TTC549 (cell line): ENCODE results near the gene PRKCSH.
"Not testable (repeated sequence)": the region's sequence is repeated elsewhere in the genome, so short reads cannot be mapped to it uniquely, and the experiment has no call there.

Experiments used
- FAIRE-seq: peaks from 2 replicates; lab custom pipeline; 2012; peaks lifted over from hg19 to GRCh38; lab: Jason Lieb, UNC

PRKCSH gene

DNA sequence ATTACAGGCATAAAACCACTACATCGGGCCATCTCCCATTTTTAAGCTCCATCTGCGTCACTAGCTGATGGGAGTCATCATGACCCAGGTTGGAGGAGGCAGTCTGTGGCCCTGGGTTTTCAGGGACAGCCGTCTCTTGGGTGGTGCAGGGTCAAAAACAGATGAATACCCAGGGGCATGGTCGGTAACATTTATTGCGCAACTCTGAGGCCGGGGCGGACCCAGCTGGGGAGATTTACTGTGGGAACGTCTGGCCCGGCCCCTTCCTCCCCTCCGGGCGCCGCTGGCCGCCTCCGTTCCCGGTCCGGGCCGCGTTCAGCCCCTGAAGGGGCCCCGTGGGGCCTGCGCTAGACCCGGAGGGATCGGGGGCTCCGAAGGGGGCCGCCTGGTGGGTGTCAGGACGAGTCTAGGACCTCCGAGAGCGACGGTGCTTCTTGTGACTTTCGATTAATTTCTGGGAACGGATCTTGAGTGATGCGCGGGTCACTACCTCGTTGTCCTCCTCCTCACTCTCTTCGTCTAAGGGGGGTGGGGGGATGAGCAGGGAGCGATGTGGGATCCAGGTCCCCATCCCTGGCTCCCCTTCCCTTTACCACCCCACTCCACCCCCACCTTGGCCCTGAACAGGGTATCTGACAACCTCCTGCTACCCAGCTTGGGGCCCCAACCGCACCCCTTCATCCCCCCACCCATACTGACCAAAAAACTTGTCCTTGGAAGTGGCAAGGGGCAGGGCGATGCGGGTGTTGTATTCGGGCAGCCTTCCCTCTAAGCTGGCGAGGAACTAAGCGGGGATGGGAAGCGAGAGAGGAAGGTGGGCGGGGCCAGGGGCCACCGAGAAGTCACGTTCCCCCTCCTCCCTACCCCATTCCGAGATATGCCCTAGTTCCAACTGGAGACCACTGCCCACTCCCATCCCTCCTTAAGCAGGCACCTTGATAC lies 14.7 kb upstream of the PRKCSH start:
- FAIRE-seq: no peak

DNA sequence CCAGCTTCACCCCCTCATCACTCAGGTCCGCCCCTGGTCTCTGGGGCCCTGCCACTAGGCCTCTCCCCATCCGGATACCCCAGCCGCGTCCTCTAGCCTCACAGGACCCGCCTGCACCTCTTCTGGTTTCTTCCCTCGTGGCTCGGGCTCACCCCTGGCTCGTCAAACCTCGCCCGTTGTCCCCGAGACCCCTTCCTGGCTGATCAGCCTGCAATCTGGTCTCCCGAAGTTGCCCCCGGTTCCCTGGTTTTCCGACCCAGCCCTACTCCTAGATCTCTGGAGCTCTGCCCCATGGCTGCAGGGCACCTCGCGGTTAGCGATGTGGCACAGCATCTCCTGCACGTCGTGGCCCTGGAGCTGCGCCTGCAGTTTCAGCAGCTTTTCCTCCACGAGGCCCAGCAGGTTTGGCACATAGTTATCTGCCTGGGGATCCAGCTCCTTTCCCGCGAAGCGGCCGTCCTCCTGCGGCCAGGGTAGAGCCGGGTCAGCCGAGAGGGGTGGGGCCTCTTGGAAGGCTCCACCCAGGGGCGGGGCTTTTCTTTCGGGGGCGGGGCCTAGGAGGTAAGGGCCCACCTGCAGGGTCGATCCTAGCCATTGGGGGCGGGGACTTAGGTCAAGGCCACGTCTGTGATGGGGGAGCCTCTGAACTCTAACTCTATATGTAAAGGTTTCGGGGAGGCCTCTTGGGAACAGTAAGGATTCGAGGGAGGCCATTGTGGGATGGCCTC lies 13.9 kb upstream of the PRKCSH start:
- no peak for FAIRE-seq

DNA sequence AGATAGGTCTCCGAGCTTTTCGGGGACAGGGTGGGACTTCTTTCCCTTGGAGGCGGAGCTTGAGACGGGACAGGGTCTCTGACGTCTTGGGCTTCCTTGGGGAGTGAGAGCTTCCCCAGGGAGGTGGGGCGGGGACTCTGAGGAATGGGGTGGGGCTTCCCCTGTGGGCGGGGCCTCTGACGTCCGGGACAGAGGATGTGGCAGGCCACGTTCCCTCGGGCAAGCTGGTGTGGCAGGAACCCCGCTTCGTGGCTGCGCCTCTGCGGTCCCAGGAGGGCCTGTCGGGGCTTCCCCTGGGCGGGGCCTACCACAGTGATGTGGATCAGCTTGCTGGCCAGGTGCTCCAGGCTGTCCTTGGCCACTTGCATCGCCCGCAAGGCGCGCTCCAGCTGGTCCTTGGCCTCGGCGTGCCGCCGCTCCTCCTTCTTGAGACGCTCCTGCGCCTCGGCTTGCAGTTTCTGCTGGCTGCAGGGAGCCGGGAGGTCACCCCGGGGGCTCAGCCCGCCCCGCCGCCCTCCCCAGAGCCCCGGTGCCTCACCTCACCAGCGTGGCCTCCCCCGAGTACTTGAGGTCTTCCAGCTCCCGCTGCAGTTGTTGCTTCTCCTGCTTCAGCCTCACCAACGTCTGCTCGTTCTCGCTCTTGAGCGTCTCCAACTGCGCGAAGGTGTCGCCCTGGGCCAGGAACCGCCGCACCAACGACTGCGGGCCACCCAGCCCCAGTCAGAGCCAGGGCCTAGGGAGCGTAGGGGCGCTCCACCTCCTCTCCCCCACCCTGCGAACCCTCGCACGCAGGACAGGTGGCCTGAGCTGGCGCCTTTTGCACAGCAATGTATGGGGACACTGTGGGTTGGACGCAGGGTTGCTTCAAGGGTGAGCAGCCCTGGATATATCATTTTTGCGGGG lies 13.0 kb upstream of the PRKCSH start:
- no peak for FAIRE-seq

DNA sequence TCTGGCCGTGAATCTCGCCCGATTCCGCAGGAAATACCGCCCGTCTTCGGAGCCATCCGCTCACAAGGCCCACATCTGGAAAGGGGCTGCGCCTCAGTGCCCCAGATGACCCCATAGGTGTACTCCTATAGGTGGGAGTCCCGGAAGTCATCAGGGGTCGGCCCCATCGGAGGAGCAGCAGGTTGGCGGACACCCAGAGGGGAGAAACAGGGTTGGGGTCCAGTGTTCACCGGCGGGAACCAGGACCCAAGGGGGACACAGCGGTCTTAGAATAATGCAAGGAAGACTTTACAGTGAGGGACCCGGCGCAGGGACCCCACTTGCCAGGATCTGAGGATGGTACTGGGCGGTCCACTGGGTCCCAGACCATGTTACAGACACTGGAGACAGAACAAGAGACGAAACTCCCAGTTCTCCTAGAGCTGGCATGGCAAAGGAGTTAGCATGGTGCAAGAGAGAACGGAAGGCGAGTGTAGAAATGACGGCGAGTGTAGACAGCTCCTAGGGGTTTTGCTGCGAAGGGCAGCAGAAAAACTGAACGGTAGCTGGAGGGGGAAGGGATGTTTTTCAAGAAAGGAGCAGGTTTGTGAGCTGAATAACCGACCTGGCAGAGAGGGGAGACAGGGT lies 12.2 kb upstream of the PRKCSH start:
- FAIRE-seq: no peak

DNA sequence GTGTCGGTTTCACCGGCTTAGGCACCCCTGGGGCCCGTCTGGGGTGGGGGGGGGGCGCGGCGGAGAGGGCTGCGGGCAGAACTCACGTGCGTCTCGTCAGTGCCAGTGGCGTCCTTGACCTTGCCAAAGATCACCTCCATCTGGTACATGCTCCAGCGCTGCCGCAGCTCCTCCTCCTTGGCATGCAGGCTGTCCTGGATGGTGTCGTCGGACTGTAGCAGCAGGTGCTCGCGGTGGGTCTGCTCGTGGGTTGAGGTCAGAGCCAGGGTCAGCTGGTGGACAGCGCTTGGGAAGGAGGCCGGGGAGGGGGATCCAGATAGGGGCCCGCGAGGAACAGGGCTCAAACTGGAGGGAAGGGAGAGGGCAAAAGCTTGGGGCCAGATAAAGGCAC lies 11.6 kb upstream of the PRKCSH start:
- FAIRE-seq: no peak

DNA sequence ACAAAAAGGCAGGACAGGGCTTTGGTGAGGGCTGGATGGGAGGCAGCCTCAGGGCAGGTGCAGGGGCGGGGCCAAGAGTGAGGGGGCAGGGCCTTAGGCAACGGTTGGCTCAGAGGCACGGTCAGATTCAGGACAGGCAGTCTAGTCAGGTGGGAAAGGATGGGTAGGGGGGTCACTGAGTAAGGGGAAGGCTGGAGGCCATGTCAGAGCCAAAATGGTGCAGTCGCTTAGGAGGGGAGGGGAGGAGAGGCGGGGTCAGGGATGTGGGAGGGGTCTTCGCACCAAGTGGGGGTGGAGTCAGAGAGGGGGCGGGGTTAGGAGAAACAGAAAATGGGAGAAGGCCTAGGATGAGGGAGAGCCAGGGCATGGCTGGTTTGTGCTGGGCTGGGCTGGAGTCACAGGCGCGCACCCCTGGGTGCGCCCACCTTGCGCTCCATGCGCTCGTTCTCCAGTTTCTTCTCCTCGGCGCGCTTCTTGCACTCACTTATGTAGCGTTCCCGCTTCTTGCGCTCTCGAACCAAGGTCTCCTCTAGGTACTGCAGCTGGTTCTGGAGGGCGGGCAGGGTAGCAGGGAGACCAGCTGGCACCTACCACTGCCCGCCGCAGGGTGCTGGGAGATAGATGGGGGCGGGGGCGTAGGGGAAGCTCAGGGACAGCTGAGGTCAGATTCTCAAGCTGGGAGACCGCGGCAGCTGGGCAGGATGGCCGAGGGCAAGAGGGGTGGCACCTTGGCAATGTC lies 9.5 kb upstream of the PRKCSH start:
- FAIRE-seq: no peak

DNA sequence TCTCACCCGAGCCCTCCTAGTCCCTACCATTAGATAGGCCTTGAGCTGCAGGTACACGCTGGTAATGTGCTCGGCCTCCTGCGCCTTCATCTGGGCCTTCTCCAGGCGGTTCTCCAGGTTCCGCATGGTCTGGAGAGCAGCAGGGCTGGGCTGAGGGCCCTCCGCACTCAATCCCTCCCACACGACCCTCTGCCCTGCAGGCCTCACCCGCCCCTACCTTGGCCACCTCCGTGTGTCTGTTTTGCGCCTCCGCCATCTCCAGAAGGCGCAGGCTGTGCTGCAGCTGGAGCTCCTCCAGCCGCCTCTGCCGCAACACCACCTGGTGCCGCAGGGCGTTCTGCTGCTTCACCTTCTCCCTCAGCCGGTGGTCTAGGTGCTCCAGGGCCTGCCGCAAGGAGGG lies 8.8 kb upstream of the PRKCSH start:
- FAIRE-seq: no peak

DNA sequence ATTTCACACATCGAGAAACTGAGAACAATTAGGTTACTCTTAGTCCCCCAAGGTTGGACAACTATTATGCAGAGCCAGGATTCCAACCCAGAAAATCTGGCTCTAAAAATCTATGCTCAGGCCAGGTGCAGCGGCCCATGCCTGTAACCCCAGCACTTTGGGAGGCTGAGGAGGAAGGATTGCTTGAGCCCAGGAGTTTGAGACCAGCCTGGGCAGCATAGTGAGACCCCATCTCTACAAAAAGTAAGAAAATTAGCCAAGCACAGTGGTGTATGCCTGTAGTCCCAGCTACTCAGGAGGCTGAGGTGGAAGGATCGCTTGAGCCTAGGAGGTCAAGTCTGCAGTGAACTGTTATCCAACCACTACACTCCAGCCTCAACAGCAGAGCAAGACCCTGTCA lies 1.9 kb upstream of the PRKCSH start:
- FAIRE-seq: not testable (repeated sequence)

DNA sequence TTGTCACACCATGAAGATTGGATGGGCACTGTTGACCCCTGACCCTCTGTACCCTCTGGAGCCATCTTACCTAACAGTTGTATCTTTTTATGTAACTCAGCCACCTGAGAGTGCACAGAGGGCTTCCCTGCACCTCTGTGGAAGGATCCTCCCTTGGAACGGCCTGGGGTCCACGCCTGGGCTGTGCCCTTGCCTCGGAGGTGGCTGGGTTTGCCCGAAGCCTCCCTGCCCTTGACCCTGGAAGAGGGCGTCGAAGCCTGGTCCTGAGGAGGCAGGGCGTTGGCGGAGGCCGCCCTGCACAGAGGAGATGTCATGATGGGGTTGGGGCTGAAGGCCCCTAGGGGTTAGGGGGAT lies 755 bp upstream of the PRKCSH start:
- FAIRE-seq: no peak

DNA sequence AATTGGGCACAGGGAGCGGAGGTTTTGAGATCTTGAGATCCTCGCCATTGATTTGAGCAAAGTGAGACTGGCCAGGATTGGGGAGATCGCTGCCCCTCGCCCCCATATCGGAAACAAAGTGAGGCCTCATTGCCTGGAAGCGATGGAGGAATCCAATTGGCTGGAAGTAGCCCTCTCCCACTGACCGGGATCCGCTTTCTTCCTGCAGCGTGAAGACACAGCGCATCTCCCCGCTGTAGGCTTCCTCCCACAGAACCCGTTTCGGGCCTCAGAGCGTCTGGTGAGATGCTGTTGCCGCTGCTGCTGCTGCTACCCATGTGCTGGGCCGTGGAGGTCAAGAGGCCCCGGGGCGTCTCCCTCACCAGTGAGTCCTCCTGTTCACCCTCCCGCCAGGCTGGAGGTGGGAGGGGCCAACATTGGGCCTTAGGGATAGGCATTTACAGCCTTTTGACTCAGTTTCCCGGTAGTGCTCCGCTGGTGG lies 438 bp downstream of the PRKCSH start:
- FAIRE-seq: no peak

DNA sequence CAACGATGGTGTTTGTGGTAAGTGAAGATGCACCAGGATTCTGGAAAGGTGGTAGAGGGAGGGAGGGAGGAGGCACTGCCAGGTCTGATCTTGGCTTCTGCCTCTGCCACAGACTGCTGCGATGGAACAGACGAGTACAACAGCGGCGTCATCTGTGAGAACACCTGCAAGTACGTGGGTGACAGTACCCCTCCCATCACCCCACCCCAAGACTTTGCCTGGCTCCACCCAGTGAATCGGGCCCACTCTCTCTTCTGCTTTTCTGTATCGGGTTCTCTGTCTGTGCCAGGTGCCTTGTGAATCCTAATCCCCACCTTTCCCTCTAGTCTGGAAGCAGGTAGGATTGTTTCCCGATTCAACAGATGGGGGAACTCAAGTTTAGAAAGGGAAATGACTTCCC lies 2.5 kb downstream of the PRKCSH start:
- no peak for FAIRE-seq

DNA sequence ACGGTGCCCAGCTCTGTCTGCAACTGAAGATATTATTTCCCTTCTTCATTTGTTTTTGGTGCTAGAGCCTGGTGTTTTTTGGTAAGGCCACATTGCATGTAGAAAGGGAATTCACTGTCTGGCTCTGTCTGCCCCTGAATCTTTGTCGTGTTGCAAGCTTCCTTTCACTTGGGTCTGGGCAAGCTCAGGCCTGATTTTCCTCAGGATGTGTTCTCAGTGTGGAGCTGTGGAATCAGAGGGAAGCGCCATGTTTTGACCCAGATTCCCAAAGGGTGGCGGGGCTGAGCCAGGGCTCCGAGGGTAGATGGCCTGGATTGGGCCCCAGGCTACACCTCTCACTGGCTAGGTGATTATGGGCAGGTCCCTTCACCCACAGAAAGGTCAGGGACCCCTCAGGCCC lies 8.6 kb downstream of the PRKCSH start:
- no peak for FAIRE-seq

DNA sequence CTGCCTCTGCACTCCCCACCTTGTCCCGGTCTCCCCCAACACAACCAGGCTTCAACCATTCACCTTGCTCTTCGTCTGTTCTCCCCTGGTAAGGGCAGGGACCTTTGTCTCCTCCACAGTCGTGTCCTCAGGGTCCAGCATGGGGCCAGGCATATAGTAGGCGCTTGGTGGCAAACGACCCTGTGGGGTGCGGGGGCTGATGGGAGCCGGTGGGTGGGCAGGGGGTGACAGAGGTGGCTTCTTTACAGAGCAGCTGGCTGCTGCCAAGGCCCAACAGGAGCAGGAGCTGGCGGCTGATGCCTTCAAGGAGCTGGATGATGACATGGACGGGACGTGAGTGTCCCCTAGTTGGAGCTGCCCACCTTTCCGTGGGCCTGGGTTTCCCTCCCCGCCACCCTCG lies 9.7 kb downstream of the PRKCSH start:
- FAIRE-seq: no peak

DNA sequence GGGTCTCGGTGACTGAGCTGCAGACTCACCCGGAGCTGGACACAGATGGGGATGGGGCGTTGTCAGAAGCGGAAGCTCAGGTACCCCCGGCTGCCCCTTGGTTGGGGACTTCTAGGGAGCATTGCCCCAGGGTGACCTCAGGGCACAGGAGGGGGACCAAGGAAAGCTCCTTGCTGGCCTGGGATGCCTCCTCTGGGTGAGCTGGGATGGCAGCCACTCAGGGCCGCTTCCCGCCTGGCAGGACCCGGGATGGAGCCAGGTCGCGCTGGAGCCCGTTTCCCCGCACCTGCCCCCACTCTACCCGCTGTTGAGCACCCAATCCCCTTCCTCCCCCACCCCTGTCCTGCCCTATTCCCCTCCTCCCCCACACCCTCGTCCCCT lies 10.8 kb downstream of the PRKCSH start:
- no peak for FAIRE-seq

DNA sequence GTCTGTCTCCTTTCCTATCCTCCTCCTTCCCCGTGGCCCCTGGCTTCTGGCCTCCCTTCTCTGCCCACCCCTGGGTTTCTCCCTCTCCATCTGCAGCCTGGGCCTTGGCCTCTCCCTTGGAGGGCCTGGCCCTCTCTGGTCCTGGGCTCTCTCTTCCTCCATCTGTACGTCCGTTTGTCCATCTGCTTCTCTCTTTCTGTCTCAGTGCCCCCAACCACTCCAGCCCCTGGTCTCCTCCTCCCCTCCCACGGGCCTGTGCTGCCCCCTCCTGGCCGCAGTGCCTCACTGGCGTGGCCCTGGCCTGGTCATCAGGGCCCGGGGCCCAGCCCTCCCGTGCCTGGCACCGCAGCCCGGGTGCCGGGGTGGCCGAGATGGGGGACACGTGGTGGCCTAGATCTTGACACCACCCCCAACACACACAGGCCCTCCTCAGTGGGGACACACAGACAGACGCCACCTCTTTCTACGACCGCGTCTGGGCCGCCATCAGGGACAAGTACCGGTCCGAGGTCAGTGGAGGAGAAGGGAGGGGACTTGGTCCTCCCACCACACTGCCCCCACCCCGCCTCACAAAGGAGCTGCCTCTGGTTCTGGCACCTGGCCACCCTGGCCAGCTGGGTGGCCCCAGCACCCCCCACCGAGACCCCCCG lies 11.3 kb downstream of the PRKCSH start:
- FAIRE-seq: no peak

DNA sequence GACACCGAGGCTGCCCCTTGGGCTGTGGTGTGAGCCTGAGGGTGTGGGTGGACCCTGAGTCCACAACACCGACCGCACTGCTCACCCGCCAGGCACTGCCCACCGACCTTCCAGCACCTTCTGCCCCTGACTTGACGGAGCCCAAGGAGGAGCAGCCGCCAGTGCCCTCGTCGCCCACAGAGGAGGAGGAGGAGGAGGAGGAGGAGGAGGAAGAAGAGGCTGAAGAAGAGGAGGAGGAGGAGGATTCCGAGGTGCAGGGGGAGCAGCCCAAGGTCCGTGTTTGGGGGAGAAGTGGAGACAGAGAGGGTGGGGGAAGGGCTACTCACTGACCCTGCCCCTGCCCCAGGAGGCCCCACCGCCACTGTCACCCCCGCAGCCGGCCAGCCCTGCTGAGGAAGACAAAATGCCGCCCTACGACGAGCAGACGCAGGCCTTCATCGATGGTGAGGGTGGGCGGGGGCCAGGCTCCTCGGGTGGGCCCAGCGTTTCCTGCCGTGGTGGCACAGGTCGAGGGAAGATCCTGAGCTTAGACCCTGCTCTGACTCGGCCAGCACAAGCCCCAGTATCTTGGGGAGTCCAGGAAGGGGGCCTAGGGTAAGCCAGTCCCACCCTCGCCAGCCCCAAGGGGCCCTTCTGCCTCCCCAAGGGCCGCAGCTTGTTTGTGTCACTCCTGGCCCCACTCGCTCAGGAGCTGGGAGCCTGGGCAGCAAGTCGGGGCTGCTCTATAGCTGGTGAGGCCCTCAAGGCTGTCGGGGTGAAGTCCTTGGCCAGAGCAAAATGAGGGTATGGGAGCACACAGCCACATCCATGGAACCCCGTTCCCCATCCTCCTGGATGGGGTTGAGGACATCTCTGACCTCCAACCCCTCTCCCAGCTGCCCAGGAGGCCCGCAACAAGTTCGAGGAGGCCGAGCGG lies 12.2 kb downstream of the PRKCSH start:
- FAIRE-seq: no peak

DNA sequence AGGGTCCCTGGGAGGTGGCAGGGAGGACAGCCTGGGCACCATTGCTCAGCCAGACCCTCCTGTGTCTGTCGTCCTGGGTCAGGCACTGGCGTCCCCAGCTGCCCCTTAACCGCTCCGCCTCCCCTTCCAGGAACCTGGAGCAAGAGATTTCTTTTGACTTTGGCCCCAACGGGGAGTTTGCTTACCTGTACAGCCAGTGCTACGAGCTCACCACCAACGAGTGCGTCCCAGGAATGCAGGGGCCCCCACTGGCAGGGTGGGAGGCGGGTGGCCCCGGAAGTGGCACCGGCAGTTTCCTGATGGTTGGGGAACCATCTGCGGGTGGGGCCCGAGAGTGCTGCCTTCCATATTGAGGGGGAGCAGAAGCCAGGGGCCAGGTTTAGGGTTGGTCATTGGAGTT lies 13.0 kb downstream of the PRKCSH start:
- no peak for FAIRE-seq

DNA sequence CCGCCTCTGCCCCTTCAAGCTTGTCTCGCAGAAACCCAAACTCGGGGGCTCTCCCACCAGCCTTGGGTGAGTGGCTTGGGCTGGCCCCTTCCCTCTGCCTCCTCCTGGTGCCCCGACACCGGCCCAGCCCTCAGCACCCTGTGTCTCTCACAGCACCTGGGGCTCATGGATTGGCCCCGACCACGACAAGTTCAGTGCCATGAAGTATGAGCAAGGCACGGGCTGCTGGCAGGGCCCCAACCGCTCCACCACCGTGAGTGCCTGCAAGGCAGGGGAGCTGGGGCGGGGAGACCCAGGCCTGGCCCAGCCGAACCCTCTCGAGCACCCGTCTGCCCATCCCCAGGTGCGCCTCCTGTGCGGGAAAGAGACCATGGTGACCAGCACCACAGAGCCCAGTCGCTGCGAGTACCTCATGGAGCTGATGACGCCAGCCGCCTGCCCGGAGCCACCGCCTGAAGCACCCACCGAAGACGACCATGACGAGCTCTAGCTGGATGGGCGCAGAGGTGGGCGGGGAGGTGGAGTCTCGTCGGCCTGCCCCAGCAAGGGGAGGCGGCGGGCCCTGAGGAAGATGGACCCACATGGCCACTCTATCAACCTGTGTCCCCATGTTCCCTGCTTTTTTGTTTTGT lies 13.6 kb downstream of the PRKCSH start:
- FAIRE-seq: no peak
